Fibroblast of skin of abdomen (primary cell): ENCODE measurements around the gene CAMK1D.

ENCODE experiments used
- DNase-seq: peaks from one replicate; pipeline ENCODE4 v3.0.0-alpha.2; 2013

Gene CAMK1D

GRCh38 chr10:12661671-12662070 is 312.3 kb downstream of the CAMK1D start:
- DNase-seq = no peak

DNA sequence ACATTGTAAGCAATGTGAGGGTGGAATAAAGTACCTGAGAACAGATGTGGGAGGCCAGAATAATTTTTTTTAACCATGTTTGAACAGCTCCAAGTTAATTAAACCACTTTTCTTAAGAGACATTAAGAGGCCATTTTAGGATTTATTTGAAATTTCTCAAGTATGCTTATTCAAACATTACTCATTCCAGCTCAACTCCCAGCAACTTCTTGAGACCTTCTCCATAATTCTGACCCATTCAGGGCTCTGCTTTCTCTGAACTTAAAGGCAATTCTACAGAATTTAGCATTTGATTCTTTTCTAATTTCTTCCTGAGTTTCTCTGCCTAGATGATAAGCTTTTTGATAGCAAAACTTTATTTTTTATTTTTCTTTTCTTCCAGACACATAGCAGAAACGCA is 314.5 kb downstream of the CAMK1D start:
- no peak for DNase-seq

DNA sequence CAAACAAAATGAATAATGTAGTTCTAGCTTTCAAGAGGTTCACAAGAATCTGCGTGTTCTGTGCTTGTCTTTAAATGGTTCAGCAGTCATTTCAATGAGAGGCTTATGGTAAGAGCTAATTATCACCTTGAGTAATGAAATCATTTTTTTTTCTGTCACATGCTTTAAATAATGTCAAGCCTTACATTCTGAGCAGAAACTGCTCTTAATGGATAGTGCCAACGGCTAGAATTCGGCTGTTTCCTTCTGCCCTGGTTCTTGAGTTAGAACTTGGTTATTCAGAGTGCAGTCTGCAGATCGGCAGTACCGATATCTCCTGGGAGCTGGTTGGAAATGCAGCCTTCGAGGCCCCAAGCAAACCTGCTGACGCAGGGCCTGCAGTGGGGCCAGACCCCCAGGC is 316.2 kb downstream of the CAMK1D start:
- no peak for DNase-seq

DNA sequence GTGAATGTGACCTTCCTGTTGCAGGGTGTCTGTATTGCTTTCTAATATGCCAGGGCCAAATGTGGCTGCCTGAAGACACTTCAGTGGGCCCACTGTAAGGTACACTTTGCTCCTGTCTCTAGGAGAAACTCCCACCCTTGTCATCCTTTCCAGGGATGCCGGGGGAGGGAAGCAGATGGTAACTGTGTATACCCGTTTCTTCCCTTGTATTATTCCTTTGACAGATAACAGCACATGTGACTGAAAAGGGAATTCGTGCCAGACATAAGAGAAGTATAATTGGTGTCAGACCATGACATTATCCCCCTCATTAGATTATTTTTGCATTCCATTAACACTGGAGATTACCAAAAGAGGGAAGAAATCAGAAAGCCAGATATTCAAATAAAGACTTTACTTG is 317.7 kb downstream of the CAMK1D start:
- DNase-seq = no peak

DNA sequence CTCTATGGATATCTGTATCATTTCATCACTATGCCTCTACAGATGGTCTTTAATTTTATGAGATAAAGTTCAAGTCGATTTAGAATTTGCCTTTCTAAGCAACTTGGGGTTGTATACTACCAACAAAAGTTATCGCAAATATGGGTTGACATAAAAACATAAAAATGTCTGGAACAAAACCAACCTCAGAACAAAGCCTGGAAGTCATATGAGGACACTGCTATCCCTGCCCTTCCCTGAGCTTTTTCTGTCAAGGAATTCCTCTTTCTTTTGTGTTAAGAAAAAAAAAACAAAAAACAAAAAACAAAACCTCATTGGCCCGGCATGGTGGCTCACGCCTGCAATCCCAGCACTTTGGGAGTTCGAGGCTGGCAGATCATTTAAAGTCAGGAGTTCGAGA is 319.3 kb downstream of the CAMK1D start:
- DNase-seq = no peak

- no peak for DNase-seq
Measured at GRCh38 chr10:12670004-12670403, 320.7 kb downstream of the CAMK1D start.

DNA sequence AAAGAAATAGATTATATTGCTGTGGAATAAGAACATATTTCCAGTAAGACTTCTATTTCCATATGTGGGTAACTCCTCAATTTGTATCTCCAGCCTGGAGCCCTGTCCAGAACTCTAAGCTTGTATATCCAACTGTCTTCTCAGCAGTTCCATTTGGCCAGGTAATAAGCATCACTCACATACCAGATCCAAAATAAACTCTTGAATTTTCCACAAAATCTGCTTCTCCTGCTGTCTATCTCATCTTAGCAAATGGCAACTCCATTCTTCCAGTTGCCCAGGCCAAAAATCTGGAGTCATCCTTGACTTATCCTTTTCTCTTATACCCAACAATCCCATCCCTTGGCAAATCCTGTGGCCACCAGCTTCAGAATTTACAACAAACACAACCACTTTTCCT is 325.8 kb downstream of the CAMK1D start:
- no peak for DNase-seq

- DNase-seq = no peak
Measured at GRCh38 chr10:12679636-12680035, 330.3 kb downstream of the CAMK1D start.

GRCh38 chr10:12681252-12681651 is 331.9 kb downstream of the CAMK1D start:
- no peak for DNase-seq

GRCh38 chr10:12684784-12685183 is 335.4 kb downstream of the CAMK1D start:
- no peak for DNase-seq

DNA sequence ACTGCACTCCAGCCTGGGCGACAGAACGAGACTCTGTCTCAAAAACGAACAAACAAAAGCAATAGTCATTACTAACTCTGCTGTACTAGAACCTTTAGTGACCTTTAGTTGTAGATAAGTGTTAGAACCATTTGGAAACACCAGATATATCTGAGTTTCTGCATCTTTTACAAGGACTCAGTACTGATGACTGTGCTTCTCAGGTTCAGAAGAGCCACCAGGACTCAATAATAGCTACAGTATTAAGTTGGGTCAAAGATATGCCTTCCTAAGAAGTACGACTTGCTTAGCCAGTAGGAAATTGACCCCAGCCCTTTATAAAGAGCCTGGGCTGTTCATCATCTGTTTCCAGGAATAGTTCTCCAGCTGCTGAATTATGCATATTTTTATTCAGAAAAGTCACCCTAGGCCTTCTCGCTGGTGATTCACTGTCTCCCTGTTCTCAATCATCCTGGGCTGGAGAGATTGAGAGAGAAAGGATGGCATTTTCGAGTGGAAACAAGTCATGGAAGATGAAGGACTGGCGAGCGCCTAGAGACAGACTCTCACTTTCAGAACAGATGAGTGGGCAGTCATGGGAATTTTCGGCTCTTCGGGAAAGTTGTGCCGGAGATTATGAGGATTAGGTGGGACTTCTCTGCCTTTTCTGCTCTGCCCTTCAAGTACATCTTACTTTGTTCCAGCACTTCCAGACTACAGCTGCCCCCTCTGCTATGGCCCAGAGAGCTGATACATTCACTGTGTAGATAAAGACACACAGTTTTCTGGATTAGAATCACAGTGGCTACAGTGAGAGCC is 336.1 kb downstream of the CAMK1D start:
- DNase-seq = peak; percentile 34

DNA sequence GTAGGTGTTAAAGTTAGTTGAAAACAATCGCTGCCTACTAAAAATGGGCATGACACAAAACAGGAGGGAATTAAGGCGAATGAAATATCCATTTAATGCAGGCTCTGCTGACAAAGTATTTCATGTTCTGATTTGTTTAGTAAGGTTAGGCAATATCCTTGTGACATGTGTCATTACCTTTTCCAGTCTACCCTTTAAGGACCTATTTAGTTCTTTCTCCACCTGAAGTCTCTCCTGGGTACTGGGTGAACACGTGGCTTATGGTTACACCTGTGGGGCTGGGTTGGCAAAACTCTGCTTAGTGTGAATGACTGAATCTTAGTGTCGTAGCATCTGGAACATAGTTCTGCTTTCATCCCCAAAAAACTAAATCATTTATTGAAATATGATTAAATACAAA is 338.6 kb downstream of the CAMK1D start:
- DNase-seq = no peak

DNA sequence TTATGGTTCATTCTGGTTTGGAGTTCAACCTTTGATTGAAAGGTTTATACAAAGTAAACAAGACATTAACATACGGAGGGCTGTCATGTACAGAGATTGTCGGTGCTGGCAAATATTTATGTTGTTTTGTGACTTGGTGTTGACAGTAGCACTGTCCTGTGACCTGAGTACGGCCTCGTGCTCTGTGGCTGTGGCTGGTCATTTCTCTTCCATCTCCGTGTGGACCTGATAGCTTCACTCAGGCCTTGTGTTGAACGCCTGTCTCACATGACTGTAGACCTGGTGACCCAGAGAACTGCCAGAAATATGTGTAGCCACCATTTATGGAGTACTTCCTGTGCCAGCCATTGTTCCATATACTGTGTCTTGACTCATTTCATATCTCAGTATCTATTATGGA is 340.5 kb downstream of the CAMK1D start:
- no peak for DNase-seq

GRCh38 chr10:12690525-12691126 is 341.3 kb downstream of the CAMK1D start:
- DNase-seq = no peak

DNA sequence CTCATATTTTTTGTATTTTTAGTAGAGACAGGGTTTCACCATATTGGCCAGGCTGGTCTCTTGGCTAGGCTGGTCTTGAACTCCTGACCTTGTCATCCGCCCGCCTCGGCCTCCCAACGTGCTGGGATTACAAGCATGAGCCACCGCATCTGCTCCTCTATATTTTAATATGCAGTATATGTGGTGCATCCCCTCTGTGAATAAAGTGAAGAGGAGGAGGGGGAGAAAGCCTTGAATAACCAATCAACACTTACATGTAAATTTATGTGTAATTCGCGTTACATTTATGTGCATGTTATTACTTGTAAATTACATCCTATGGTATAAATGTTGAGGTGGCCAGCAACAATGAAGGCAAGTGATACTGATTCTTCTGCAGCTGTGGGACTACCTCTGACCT is 342.2 kb downstream of the CAMK1D start:
- no peak for DNase-seq

DNA sequence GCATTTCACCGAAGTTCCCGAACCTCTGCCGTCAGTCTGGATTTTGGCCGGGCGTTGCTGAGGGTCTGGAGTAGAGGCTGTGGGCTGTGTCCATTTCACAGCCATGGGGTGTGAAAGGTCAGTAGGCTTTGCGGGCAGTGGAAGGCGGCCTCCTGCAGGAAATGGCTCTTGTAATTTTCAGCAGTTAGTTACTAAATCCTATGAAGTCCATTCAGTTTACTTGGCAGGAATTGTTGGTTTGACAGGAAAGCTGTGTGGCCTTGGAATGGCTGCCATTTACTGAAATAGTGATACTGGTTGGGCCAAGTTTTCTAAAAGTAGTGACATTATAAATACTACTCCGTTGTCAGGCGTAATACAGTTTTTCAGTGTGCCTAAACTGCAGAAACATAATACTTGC is 348.4 kb downstream of the CAMK1D start:
- no peak for DNase-seq

DNA sequence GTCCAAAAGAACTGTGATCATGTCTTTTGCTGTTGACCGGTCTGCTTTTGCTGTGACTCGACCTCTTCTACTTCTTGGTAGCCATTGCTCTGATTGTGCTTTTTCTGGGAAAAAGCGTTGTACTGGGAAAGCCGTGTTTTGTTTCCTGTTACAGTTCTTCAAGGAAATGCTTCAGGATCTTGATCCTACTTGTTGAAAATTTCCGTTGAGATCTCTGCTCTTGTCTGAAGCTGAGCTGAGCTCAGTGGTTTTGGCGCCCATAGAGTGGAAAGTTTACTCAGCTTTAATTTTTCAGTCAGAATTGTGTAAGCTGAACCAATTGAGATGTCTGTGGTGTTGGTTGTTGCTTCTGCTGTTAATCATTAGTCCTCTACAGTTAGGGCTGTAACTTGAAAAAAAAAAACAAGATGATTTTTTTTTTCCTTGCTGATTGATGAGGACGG is 349.9 kb downstream of the CAMK1D start:
- DNase-seq = peak; percentile 46

DNA sequence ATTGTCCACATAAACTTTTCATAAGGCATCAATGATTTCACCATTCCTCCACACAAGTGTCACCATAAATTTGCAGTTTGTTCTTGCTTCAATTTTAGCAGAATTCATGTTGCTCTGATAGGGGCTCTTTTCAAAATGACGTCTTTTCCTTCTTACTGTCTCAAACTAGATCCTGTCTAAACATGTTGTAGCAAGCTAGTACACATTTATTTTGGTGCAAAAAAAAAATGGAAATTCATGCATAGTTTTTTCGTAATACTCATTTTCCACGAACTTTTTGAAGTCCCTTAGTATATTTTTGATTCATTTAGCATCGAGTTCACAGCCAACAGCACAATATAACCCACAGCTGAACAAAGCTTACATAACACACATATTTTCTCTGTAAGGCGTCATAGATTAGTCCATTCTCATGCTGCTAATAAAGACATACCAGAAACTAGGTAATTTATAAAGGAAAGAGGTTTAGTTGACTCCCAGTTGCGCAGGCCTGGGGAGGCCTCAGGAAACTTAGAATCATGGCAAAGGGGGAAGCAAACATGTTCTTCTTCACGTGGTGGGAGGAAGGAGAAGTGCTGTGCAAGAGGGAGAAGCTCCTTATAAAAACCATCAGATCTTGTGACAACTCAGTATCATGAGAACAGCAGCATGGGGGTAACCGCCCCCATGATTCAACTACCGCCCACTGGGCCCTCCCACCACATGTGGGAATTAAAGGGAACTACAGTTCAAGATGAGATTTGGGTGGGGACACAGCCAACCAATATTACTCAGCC is 350.6 kb downstream of the CAMK1D start:
- no peak for DNase-seq

- DNase-seq = no peak
Measured at GRCh38 chr10:12700557-12700874, 351.2 kb downstream of the CAMK1D start.

DNA sequence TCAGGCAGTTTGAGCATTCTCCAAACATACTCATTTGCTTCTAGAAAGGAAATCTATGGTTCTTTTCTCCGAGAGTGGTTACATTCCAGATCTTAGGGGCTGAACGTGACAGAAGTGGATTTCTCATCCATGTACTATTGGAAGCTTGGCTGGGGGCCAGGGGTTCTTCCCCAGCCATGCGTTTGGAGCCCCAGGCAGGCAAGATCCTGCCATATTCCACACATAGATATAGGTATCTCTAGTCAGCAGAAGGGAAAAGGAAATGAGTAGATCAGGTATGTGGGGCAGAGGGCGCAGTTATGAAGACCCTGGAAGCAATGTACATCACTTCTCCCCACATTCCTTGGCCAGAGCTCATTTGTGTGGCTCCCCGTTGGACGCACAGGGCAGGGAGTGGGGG is 352.3 kb downstream of the CAMK1D start:
- DNase-seq = peak; percentile 67

- no peak for DNase-seq
Measured at GRCh38 chr10:12702215-12702770, 352.9 kb downstream of the CAMK1D start.

GRCh38 chr10:12703126-12703525 is 353.8 kb downstream of the CAMK1D start:
- DNase-seq = no peak

DNA sequence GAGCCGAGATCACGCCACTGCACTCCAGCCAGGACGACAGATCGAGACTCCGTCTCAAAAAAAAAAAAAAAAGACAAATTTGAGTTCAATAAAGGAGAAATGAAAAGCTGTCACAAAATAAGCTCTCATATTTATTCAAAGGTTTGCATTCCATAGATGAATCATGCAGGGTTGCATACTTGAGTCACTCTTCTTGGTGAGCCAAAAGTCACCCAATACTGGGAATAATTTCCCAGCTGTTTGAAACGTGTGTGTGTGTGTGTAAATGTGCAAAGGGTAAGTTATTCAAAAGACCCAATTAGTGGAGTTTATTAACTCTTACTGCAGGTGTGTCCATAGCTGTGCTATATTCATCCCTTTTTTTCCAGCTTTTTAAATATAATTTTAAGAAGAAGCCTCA is 354.5 kb downstream of the CAMK1D start:
- peak; percentile 86 for DNase-seq

- no peak for DNase-seq
Measured at GRCh38 chr10:12704488-12704887, 355.1 kb downstream of the CAMK1D start.
